Activated naive CD4-positive, alpha-beta T cell treated with anti-CD3 and anti-CD28 coated beads for 36 hours (primary cell): ENCODE results near the gene VWF. TPM values are rescaled to one million over a fixed set of nuclear protein-coding genes. Genes with fewer than 3 reads are reported as not detected.

Experiments used
- CTCF ChIA-PET: fragments of 350-600 bp; sonication (Branson Sonifier 250); formaldehyde crosslinking; loops from one replicate; lab custom pipeline; 2021; ENCODE audit warnings: antibody characterized with exemption; lab: Charles Lee
- DNase-seq: peaks from one replicate; pipeline ENCODE4 v3.0.0-alpha.2; 2020
- H3K27ac Mint-ChIP-seq: one replicate; pipeline ENCODE4 v1.8.0; 2021; ENCODE audit warnings: mild to moderate bottlenecking, mixed read lengths
- H3K27me3 Mint-ChIP-seq: one replicate; pipeline ENCODE4 v1.8.0; 2021; ENCODE audit warnings: low read depth, mixed read lengths
- H3K36me3 Mint-ChIP-seq: one replicate; pipeline ENCODE4 v1.8.0; 2021; ENCODE audit warnings: low read depth, mixed read lengths
- H3K4me1 Mint-ChIP-seq: one replicate; pipeline ENCODE4 v1.8.0; 2021; ENCODE audit warnings: low read depth, mixed read lengths
- H3K4me3 Mint-ChIP-seq: one replicate; pipeline ENCODE4 v1.8.0; 2021; ENCODE audit warnings: mild to moderate bottlenecking, moderate library complexity, mixed read lengths
- H3K9me3 Mint-ChIP-seq: one replicate; pipeline ENCODE4 v1.8.0; 2021; ENCODE audit warnings: mixed read lengths
- intact Hi-C: fragments of 100-400 bp; cut with micrococcal nuclease; formaldehyde crosslinking; loops from one replicate; pipeline ENCODE4 v1.15.1; 2023
- total RNA-seq, 2 experiments: library from RNA; stranded (reverse); gene quantifications; one replicate each; pipeline ENCODE4 v1.2.3, GENCODE V29; 2021

VWF gene
- total RNA-seq, 2 experiments from 2014 or later: not detected

DNA sequence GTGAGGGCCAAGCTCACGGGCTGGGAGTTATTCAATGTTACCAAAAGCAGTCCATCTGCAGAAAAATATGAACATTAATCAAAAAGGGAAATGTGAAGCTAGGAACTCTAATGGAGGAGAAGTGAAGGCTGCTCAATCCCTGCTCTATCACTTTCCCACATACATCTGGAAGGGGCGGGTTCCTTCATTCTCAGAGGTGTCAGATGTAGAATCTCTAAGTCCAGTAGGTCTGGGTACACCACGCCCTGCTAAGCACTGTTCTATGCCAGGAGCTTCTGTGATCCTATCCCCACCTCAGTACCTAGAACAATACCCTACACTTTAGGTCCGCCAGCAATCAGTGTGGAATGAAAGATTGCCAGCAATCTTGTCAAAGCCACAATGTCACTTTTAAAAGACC is 142.4 kb downstream of the VWF start:
- Mint-ChIP-seq H3K4me3 (no peak overlapping the region), H3K9me3 (no peaks in the 10 kb centered on the region), H3K27ac (no peak overlapping the region), H3K36me3 (no peaks in the 10 kb centered on the region), H3K4me1 (no peaks in the 10 kb centered on the region), H3K27me3 (no peaks in the 10 kb centered on the region)
- no peak for DNase-seq
- intact Hi-C loops: no loop called here
- CTCF ChIA-PET: interaction anchor here (0.8 to 4.6 kb wide), 3 partner anchors 7 to 55 kb away, joined by 3 to 17 read pairs (median 4); no protein-coding TSS in a partner anchor

DNA sequence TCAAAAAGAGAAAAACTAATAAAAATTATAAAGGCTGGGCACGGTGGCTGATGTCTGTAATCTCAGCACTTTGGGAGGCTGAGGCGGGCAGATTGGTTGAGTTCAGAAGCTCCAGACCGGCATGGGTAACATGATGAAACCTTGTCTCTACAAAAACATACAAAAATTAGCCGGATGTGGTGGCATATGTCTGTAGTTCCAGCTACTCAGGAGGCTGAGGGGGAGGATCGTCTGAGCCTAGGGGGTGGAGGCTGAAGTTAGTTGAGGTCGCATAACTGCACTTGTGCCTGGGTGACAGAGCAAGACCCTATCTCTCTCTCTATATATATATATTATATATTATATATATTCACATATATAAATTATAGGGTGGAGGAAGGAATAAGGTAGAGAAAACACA is 146.9 kb downstream of the VWF start:
- no peaks in the 10 kb centered on the region for H3K9me3 Mint-ChIP-seq
- no peaks in the 10 kb centered on the region for H3K36me3 Mint-ChIP-seq
- H3K27me3 Mint-ChIP-seq: peaks cover 5% of the 10 kb centered on the region
- intact Hi-C loops: no loop called here
- CTCF ChIA-PET: interaction anchor here (1.0 to 1.2 kb wide), 2 partner anchors 11 to 60 kb away, joined by 4 to 7 read pairs; no protein-coding TSS in a partner anchor
- DNase-seq: no peak
- H3K27ac Mint-ChIP-seq: no peak overlapping the region
- H3K4me1 Mint-ChIP-seq: no peaks in the 10 kb centered on the region
- H3K4me3 Mint-ChIP-seq: no peak overlapping the region

GRCh38 chr12:5976711-5977110 is 147.8 kb downstream of the VWF start:
- CTCF ChIA-PET: interaction anchor here (1.0 to 1.2 kb wide), 3 partner anchors 11 to 61 kb away, joined by 3 to 7 read pairs (median 4); no protein-coding TSS in a partner anchor
- intact Hi-C loops: no loop called here
- no peak for DNase-seq
- Mint-ChIP-seq H3K9me3 (no peaks in the 10 kb centered on the region), H3K27me3 (peaks cover 5% of the 10 kb centered on the region), H3K36me3 (no peaks in the 10 kb centered on the region), H3K4me3 (no peak overlapping the region), H3K27ac (no peak overlapping the region), H3K4me1 (no peaks in the 10 kb centered on the region)

- H3K9me3 Mint-ChIP-seq: no peaks in the 10 kb centered on the region
- H3K27ac Mint-ChIP-seq: no peak overlapping the region
- intact Hi-C loops: no loop called here
- H3K4me3 Mint-ChIP-seq: no peak overlapping the region
- H3K4me1 Mint-ChIP-seq: no peaks in the 10 kb centered on the region
- no peak for DNase-seq
- H3K36me3 Mint-ChIP-seq: no peaks in the 10 kb centered on the region
- CTCF ChIA-PET: interaction anchor here (1.1 to 1.2 kb wide), 2 partner anchors 12 to 13 kb away, joined by 3 to 7 read pairs; no protein-coding TSS in a partner anchor
- peaks cover 5% of the 10 kb centered on the region for H3K27me3 Mint-ChIP-seq
Observed at GRCh38 chr12:5976196-5976595, 148.3 kb downstream of the VWF start.

DNA sequence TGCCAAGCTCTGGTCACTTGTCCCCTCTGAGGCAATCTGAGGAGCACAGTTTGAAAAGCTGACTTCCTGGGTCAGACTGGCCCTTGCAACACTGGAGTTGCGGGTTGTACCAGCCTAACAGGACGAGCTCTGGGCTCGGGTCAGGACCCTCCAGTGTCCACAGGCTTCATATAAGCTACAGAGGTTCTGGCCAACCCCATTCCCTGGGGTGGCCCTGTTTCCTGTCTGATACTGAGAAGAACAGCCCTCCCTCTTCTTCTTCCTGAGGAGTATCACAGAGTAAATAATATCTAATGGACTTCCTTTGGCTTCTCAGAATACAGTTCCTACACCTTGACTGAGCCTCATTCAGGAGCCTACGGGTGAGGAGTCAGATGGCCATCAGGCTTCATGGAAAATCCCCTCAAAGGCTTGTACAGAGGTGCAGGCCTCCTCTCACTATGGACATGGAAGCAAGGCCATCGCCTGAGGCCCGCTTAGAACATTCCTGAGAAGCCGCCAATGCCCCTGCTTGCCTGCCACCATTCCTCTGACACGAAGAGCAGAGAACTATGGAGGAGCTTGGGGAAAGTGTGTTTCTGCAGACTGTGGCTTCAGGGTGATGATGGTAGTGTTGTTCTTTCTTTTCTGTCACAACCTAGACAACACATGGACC is 150.9 kb downstream of the VWF start:
- no peaks in the 10 kb centered on the region for H3K4me1 Mint-ChIP-seq
- intact Hi-C loops: no loop called here
- H3K4me3 Mint-ChIP-seq: no peak overlapping the region
- H3K9me3 Mint-ChIP-seq: no peaks in the 10 kb centered on the region
- no peaks in the 10 kb centered on the region for H3K36me3 Mint-ChIP-seq
- H3K27ac Mint-ChIP-seq: no peak overlapping the region
- H3K27me3 Mint-ChIP-seq: peaks cover 5% of the 10 kb centered on the region
- DNase-seq: no peak
- CTCF ChIA-PET: interaction anchor here (0.8 to 1.4 kb wide), 4 partner anchors 10 to 64 kb away, joined by 3 to 6 read pairs (median 4); no protein-coding TSS in a partner anchor

DNA sequence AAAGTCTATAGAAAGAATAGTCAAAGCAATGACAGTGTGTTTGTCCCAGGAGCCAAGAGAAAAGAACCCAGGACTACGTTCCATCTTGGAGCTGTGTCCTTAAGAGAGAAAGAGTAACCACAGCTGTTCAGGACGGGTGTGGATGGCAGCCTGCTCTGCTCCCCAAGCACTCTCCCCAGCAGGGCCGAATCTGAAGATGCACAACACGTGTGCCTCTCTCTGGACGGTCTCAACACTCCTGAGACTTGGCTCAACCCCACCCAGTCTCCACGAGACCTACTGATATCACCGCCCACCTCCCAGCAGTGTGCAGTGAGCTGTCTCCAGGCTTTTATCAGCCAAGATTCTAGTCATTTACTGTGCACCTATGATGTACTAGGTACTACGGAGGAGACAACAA is 152.1 kb downstream of the VWF start:
- H3K36me3 Mint-ChIP-seq: no peaks in the 10 kb centered on the region
- intact Hi-C loops: no loop called here
- peaks cover 5% of the 10 kb centered on the region for H3K27me3 Mint-ChIP-seq
- CTCF ChIA-PET: no interaction called here
- no peak overlapping the region for H3K27ac Mint-ChIP-seq
- DNase-seq: no peak
- no peak overlapping the region for H3K4me3 Mint-ChIP-seq
- no peaks in the 10 kb centered on the region for H3K9me3 Mint-ChIP-seq
- no peaks in the 10 kb centered on the region for H3K4me1 Mint-ChIP-seq

- no peak overlapping the region for H3K27ac Mint-ChIP-seq
- no peaks in the 10 kb centered on the region for H3K4me1 Mint-ChIP-seq
- H3K4me3 Mint-ChIP-seq: no peak overlapping the region
- H3K27me3 Mint-ChIP-seq: peaks cover 5% of the 10 kb centered on the region
- H3K36me3 Mint-ChIP-seq: no peaks in the 10 kb centered on the region
- intact Hi-C loops: no loop called here
- CTCF ChIA-PET: interaction anchor here (0.7 kb wide), 1 partner anchor 18 kb away, joined by 3 read pairs; no protein-coding TSS in a partner anchor
- no peaks in the 10 kb centered on the region for H3K9me3 Mint-ChIP-seq
- DNase-seq: no peak
Observed at GRCh38 chr12:5971194-5971850, 153.1 kb downstream of the VWF start.

GRCh38 chr12:5969974-5970690 is 154.3 kb downstream of the VWF start:
- Mint-ChIP-seq H3K36me3 (no peaks in the 10 kb centered on the region), H3K4me3 (no peak overlapping the region), H3K27ac (no peak overlapping the region), H3K9me3 (no peaks in the 10 kb centered on the region), H3K4me1 (no peaks in the 10 kb centered on the region), H3K27me3 (peaks cover 5% of the 10 kb centered on the region)
- intact Hi-C loops: no loop called here
- CTCF ChIA-PET: no interaction called here
- no peak for DNase-seq

DNA sequence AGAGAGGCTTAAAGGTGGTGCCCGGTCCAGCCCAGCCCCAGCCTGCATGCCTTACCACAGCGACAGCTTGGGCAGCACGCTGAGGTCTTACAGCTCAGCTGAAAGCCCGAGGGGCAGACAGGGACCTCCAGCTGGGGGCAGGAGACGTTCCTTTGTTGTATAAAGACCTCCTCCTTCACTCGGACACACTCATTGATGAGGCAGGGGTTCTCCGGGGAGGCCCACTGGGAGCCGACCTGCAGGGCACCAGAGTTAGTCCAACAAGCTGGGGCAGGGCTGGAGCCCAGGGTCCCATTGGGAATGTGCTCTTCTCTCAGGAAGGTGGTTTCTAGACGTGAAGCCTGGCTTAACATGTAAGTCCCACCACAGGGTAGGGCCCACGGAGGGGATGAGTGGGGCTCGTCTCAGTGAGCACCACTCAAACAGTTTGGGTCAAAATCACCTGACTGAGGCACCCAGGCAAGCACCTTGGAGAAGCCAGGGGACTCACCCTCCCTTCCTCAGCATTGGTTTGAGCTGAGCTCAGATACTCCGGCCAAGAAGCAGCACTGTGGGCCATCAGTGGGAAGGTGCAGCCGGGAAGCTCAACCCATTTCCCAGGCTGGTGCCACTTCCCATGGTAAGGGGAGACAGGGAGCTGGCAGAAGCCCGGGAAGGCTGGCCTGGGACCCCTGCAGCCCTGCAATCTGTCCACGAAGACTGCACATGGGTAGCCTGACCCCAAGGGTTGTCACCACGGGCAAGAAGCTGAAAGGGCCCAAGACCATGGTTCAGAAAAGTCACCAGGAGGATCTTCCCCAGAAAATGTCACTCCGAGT is 155.1 kb downstream of the VWF start:
- intact Hi-C loops: no loop called here
- CTCF ChIA-PET: interaction anchor here (1.0 kb wide), 1 partner anchor 19 kb away, joined by 3 read pairs; no protein-coding TSS in a partner anchor
- Mint-ChIP-seq H3K36me3 (no peaks in the 10 kb centered on the region), H3K4me3 (no peak overlapping the region), H3K27me3 (peaks cover 4% of the 10 kb centered on the region), H3K27ac (no peak overlapping the region), H3K4me1 (no peaks in the 10 kb centered on the region), H3K9me3 (no peaks in the 10 kb centered on the region)
- DNase-seq: no peak

- Mint-ChIP-seq H3K36me3 (no peaks in the 10 kb centered on the region), H3K27ac (no peak overlapping the region), H3K27me3 (no peaks in the 10 kb centered on the region), H3K4me1 (no peaks in the 10 kb centered on the region), H3K4me3 (no peak overlapping the region), H3K9me3 (no peaks in the 10 kb centered on the region)
- intact Hi-C loops: no loop called here
- no peak for DNase-seq
- CTCF ChIA-PET: interaction anchor here (1.0 to 1.6 kb wide), 2 partner anchors 17 to 20 kb away, joined by 3 to 6 read pairs; no protein-coding TSS in a partner anchor
Observed at GRCh38 chr12:5967645-5968415, 156.6 kb downstream of the VWF start.

DNA sequence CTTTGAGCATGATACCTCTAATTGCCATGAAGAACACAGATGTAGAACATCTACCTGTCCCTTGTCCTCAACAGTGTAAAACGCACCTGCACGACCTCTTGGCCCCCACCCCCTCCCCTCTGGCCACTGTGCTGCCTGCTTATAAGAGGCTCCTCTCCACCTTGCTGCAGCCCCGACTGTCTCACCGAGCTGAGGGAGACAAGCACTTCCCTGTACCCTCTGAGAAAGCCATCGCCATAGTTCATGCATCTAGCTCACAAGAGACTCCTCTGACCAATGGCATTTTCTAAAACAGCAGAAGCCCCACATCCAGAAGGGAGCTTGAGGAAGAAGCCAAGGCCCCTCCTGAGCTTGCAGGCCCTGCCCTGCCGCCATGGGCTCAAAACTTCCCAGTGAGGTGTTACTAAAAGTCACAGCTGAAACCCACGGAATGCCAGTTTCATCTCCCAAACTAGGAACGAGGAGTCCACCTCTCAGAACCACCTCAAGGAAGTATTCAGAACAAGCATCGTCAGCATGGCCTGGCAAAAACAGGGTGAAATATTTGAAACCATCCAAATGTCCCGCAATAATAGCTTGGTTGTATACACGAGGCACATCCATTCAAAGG is 157.9 kb downstream of the VWF start:
- no peak for DNase-seq
- Mint-ChIP-seq H3K27ac (no peak overlapping the region), H3K36me3 (no peaks in the 10 kb centered on the region), H3K4me1 (no peaks in the 10 kb centered on the region), H3K4me3 (no peak overlapping the region), H3K9me3 (no peaks in the 10 kb centered on the region), H3K27me3 (no peaks in the 10 kb centered on the region)
- CTCF ChIA-PET: interaction anchor here (0.6 to 1.8 kb wide), 10 partner anchors 15 to 1202 kb away, joined by 3 to 8 read pairs (median 4); no protein-coding TSS in a partner anchor
- intact Hi-C loops: loop anchor here (1.0 kb wide), 1 partner anchor 74 kb away; no protein-coding TSS in a partner anchor
